Muscle layer of colon (tissue), 2 donors: ENCODE measurements around the gene NRARP.

ENCODE experiments used
- H3K27ac ChIP-seq: one replicate; pipeline ENCODE4 v1.7.0; 2013; ENCODE audit warnings: low read depth, mild to moderate bottlenecking, low read length, moderate library complexity
- H3K27me3 ChIP-seq, 2 donors: one replicate each; pipeline ENCODE4 v1.7.0; 2013; ENCODE audit warnings: low read length in 2 of 2, mild to moderate bottlenecking in 2 of 2; ENCODE audit not compliant: insufficient read depth in 2 of 2, control insufficient read depth in 1 of 2
- H3K36me3 ChIP-seq: one replicate; pipeline ENCODE4 v1.7.0; 2013; ENCODE audit warnings: mild to moderate bottlenecking, low read length; ENCODE audit not compliant: insufficient read depth
- H3K4me1 ChIP-seq: one replicate; pipeline ENCODE4 v1.7.0; 2013; ENCODE audit warnings: mild to moderate bottlenecking, low read length; ENCODE audit not compliant: insufficient read depth
- H3K4me3 ChIP-seq, 2 donors: one replicate each; pipeline ENCODE4 v1.7.0; 2013; ENCODE audit warnings: low read length in 2 of 2, low read depth in 1 of 2, mild to moderate bottlenecking in 1 of 2, moderate library complexity in 1 of 2
- H3K9ac ChIP-seq: one replicate; pipeline ENCODE4 v1.7.0; 2013; ENCODE audit warnings: low read length
- H3K9me3 ChIP-seq: one replicate; pipeline ENCODE4 v1.7.0; 2013; ENCODE audit warnings: mild to moderate bottlenecking, low read length
- donor health status: abdominal sarcoma.
- donor health status: Adenocarcinoma of cecum.

Gene NRARP

DNA sequence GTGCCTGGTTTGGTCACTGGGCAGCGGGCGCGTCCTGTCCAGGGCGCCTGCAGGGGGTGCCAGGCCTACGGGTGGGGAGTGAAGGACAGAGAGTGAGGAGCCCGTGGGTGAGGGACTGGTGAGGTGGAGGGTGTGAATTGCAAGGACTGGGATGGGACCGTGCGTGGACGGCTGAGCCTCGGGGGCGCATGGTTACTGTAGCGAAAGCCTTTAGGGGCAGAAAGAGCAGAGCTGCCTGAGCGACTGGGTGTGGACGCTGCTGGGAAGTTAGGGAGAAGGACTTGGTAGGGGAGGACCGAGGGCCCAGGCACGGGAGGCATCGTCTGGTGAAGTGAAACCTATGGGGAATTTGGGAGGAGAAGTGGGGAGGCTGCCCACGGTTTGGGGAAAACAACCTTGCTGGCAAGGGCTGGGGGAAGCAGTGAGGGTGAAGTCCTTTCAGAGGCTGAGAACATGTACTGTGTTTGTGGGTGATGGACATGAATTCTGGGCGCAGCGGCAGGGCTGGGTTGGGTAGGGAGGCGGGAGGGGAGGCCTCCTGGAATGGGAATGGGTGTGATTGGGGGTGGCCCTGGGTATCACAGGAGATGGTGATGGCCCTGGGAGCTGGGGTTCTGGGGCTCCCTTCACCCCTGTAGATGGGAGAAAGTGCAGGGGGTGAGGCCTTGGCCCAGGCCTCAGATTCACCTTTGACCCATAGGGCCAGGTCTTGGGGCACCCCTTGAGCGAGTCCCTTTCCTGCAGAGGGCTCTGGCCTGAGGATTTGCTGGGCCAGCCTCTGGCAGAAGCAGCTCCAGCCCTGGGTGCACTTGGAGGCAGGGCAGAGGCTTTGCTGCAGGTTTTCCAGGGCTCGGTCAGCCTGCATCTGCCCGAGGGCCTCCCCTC, 26.2 kb downstream of the NRARP start:
- Histone ChIP-seq H3K9ac (no peak overlapping the region), H3K36me3 (peaks cover 10% of the 10 kb centered on the region), H3K4me1 (peaks cover 4% of the 10 kb centered on the region), H3K27ac (no peak overlapping the region), H3K27me3 (peaks cover 0 to 46% of the 10 kb centered on the region in 2 donors), H3K4me3 (no peak overlapping the region), H3K9me3 (no peaks in the 10 kb centered on the region)

DNA sequence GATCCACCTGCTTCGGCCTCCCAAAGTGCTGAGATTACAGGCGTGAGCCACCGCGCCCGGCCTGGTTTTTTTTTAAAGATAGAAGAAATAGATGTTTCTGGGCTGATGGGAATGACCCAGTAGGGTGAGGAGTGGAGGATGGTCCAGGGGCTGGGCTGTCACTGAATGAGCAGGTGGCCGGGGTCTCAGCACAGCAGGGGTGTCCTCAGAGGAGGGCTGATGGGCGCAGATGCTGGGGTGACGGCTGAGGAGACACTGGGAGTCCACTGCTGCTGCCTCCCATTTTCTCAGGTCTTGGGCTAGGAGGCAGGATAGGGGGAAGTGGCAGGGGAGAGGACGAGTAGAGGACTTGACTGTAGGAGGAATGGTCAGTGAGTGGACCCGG, 26.9 kb downstream of the NRARP start:
- peaks cover 0 to 39% of the 10 kb centered on the region in 2 donors for H3K27me3 ChIP-seq
- H3K4me3 ChIP-seq, result no peak overlapping the region
- H3K9ac ChIP-seq, result no peak overlapping the region
- peaks cover 4% of the 10 kb centered on the region for H3K4me1 ChIP-seq
- H3K9me3 ChIP-seq, result no peaks in the 10 kb centered on the region
- H3K36me3 ChIP-seq, result peaks cover 10% of the 10 kb centered on the region
- H3K27ac ChIP-seq, result no peak overlapping the region

DNA sequence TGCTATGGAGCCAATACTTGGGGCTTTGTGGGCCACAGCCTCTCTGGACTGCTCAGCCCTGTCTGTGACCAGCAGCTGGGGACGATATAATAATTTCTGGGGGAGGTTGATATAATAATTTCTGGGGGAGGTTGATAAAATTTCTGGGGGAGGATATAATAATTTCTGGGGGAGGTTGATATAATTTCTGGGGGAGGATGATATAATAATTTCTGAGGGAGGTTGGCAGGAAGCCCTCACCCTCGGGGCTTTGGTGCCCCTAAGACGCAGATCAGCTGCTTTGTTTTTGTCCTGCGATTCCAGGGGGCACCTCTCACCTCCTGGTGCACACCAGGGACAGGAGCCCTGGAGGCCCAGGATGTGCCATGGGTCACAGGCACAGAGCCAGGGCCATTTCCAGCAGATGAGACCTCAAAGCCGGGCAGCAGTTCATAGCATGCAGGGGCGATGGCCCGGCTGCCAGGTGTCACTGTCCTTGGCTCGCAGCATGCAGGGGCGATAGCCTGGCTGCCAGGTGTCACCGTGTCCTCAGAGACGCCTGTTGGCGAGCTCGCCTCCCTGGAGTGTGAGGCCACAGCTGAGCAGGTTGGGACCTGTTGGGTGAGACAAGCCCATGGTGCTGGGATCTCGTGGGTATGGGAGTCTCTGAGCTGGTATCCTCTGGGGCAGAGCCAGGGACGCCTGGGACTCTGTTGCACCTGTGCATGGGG, 28.3 kb downstream of the NRARP start:
- peaks cover 21% of the 10 kb centered on the region for H3K36me3 ChIP-seq
- no peak overlapping the region for H3K9ac ChIP-seq
- H3K27ac ChIP-seq, result no peak overlapping the region
- H3K4me1 ChIP-seq, result peaks cover 12% of the 10 kb centered on the region
- H3K4me3 ChIP-seq, result no peak overlapping the region
- H3K9me3 ChIP-seq, result no peaks in the 10 kb centered on the region
- peaks cover 0 to 31% of the 10 kb centered on the region in 2 donors for H3K27me3 ChIP-seq

DNA sequence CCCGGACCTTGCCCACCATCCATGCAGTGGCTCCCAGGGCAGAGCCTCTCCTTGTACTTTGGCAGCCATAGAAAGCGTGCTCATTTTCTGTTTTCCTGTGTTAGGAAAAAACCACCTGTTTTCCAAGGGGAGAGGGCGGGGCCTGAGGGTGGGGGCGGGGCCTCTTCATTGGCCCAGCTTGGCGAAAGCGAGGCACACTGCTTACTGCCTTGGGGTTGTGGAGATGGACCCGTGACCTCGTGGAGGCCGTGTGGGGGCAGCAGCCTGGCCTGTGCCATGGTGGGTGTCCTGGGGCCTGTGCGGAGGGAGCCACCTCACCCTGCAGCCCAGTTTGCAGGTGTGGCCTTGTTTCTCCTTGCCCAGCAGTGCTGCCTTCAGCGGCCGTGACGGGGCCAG, 29.0 kb downstream of the NRARP start:
- Histone ChIP-seq H3K9ac (no peak overlapping the region), H3K36me3 (peaks cover 27% of the 10 kb centered on the region), H3K27me3 (peaks cover 0 to 27% of the 10 kb centered on the region in 2 donors), H3K27ac (no peak overlapping the region), H3K9me3 (no peaks in the 10 kb centered on the region), H3K4me1 (peaks cover 15% of the 10 kb centered on the region), H3K4me3 (no peak overlapping the region)

DNA sequence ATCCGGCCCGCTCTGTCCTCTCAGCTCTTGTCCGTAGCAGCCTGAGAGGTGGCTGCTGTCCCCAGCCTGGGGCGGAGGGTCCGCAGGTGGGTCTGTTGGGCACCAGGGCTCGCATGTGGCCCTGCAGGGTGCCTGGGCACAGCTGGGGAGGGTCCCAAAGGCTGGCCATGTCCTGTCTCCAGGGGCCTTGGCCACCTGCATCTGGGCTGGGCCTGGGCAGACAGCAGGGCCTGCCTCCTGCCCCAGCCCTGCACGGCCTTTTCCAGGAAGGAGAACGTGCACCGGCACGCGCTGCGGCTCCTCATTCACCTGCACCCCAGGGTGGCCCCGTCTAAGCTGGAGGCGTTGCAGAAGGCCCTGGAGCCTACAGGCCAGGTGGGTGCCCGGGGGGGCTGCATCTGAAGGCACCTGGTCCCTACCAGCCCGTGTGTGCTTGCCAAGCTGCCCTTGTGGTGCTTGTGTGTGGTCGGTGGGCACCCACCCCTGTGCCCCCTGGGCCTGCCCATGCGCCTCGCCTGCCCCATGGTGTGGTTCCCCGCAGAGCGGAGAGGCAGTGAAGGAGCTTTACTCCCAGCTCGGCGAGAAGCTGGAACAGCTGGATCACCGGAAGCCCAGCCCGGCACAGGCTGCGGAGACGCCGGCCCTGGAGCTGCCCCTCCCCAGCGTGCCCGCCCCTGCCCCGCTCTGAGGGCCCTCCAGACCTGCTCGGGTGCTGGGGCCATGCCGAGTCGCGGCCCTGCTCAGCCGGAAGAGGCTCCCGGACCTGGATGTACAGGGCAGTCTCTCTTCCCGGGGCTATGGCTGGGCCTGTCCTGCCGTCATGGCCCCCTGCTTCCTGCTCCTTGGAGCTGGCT, 29.6 kb downstream of the NRARP start:
- H3K9me3 ChIP-seq, result no peaks in the 10 kb centered on the region
- no peak overlapping the region for H3K4me3 ChIP-seq
- peaks cover 15% of the 10 kb centered on the region for H3K4me1 ChIP-seq
- H3K9ac ChIP-seq, result no peak overlapping the region
- peaks cover 0 to 21% of the 10 kb centered on the region in 2 donors for H3K27me3 ChIP-seq
- H3K27ac ChIP-seq, result no peak overlapping the region
- peaks cover 33% of the 10 kb centered on the region for H3K36me3 ChIP-seq

DNA sequence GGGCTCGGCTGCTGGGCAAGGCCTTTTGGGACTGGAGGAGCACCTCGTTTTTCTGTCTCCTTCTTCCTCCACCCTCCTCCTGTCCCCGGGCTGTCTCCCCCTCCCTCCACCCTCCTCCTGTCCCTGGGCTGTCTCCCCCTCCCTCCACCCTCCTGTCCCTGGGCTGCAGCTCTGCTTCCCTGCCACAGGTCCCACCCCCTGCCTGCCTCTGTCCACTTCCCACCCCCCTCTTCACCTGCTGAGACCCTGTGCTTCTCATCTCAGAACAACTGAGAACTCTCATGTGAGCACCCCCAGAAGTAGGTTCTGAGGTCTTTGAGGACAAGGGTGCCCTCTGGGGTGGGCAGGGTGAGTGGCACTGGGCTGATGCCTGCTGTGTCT, 30.4 kb downstream of the NRARP start:
- peaks cover 15% of the 10 kb centered on the region for H3K4me1 ChIP-seq
- H3K9ac ChIP-seq, result no peak overlapping the region
- no peaks in the 10 kb centered on the region for H3K9me3 ChIP-seq
- peaks cover 33% of the 10 kb centered on the region for H3K36me3 ChIP-seq
- no peak overlapping the region for H3K4me3 ChIP-seq
- H3K27me3 ChIP-seq, result peaks cover 0 to 13% of the 10 kb centered on the region in 2 donors
- H3K27ac ChIP-seq, result no peak overlapping the region

DNA sequence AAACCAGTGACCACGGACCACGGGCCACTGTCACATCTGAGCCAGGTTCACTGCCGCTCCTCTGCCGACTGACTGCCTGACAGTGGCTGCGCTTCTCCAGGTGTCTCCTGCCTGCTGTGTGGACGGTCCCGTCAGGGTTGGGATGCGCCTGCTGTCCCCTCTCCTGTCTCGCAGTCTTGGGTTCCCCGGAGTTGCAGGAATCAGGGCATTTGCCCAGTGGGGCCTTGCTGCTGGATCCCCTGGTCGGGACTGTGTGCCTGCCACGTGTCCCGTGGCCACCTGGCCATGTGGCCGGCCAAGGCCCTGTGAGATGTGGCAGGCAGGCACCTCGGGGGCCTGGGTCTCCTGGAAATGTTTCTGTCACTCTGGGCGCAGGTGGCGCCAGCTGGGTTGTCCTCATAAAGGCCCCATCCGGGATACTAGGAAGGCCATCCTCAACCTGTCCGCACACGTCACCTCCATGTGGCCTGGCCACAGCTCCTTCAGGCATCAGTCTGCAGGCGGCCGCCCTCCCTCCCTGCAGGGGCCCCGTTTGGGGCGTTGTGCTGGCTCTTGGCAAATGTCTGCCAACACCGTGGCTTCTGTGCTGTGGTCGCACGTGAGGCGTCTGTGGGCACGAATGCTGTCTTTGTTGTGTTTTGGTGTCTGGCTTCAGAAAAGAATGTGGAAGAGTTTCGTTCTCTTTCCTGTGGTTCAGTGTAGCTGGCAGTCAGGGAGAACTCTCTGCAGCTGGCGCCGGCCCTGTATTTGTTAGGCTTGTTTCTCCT, 31.0 kb downstream of the NRARP start:
- H3K9ac ChIP-seq, result no peak overlapping the region
- peaks cover 11% of the 10 kb centered on the region for H3K4me1 ChIP-seq
- H3K27me3 ChIP-seq, result peaks cover 0 to 7% of the 10 kb centered on the region in 2 donors
- no peaks in the 10 kb centered on the region for H3K9me3 ChIP-seq
- H3K27ac ChIP-seq, result no peak overlapping the region
- H3K4me3 ChIP-seq, result no peak overlapping the region
- H3K36me3 ChIP-seq, result peaks cover 38% of the 10 kb centered on the region

DNA sequence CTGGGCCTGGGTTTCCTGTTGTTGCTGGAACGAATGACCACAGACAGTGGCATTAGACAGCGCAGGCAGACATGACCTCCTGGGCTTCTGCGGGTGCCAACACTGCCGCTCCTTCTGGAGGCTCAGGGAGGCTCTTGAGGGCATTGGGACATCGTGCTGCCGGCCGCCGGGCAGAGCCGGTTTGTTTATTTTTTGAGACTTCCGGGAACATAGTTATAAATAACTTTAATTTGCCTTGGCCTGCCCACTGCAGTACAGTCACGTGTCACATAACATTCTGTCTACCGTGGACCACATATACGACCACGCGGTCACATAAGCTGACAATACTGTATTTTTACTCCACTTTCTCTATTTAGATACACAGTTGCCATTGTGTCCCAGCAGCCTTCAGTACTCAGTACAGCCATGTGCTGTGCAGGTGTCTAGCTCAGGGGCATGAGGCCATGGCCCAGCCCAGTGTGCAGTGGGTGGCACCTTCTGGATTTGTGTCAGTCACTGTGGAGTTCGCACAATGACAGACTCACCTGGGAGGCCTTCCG, 32.8 kb downstream of the NRARP start:
- no peak overlapping the region for H3K9ac ChIP-seq
- H3K36me3 ChIP-seq, result peaks cover 47% of the 10 kb centered on the region
- no peak overlapping the region for H3K4me3 ChIP-seq

DNA sequence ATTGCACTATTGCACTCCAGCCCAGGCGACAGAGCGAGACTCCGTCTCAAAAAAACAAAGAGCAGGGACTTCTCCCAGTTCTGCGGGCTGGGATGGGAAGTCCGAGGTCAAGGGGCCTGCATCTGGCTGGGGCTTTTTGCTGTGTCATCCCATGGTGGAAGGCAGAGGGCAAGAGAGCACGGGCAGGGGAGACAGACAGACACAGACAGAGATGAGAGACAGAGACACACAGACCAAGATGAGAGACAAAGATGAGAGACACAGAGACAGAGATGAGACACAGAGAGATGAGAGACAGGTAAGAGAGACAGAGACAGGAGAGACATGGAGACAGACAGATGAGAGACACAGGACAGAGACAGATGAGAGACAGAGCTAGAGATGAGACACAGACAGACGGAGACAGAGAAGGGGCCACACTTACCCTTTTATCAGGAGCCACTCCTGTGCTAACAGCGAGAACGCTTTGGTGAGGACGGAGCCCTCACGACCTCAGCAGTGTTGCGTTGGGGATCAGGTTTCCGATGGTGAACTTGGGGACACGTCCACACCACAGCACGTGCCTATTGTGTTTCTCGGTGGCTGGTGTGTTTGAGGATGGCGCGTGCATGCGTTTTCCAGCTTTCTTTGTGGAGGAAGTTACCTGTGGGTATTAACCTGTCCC, 33.4 kb downstream of the NRARP start:
- H3K27ac ChIP-seq, result no peak overlapping the region
- H3K9me3 ChIP-seq, result no peaks in the 10 kb centered on the region
- no peak overlapping the region for H3K9ac ChIP-seq
- peaks cover 11% of the 10 kb centered on the region for H3K4me1 ChIP-seq
- peaks cover 53% of the 10 kb centered on the region for H3K36me3 ChIP-seq
- no peak overlapping the region for H3K4me3 ChIP-seq
- no peaks in the 10 kb centered on the region for H3K27me3 ChIP-seq

More for the DNA sequence above, 32.8 kb downstream of the NRARP start:
- H3K9me3 ChIP-seq, result no peaks in the 10 kb centered on the region
- peaks cover 0 to 2% of the 10 kb centered on the region in 2 donors for H3K27me3 ChIP-seq
- H3K4me1 ChIP-seq, result peaks cover 11% of the 10 kb centered on the region
- H3K27ac ChIP-seq, result no peak overlapping the region

DNA sequence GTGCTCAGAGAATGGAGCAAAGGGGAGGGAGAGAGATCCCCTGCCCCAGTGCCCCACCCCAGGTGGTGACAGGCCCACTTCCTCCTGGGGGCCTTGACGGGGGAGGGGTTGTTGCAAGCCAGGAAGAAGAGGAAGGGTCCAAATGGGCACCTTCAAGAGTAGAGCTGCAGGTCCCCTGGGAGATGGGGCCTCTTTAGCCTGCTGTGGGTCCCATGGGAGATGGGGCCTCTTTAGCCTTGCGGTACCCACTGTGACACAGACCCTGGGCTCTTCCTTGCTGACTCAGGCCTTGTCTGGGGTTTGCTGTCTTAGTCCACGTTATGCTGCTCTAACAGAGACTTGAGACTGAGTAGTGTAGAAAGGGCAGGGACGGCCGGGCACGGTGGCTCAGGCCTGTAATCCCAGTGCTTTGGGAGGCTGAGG, 34.1 kb downstream of the NRARP start:
- Histone ChIP-seq H3K4me1 (peaks cover 11% of the 10 kb centered on the region), H3K27me3 (no peaks in the 10 kb centered on the region), H3K4me3 (no peak overlapping the region), H3K27ac (no peak overlapping the region), H3K36me3 (peaks cover 56% of the 10 kb centered on the region), H3K9me3 (no peaks in the 10 kb centered on the region), H3K9ac (no peak overlapping the region)
